ENCODE results near the gene ABCG1. TPM values are rescaled to one million over a fixed set of nuclear protein-coding genes. Genes with fewer than 3 reads are reported as not detected.

ABCG1 gene
- total and polyA plus RNA-seq, 4 donors, result 1.6 to 9.7 (median 5.3) TPM

- TF ChIP-seq FOXA1 (IDR thresholded peaks at IDR 0.05) (no peak), JUND (IDR thresholded peaks at IDR 0.05) (no peak), EGR1 (IDR thresholded peaks at IDR 0.05; ENCODE audit: low read depth in 2 of 2) (no peak), TAF1 (conservative IDR thresholded peaks at IDR 0.05) (no peak), GABPA (IDR thresholded peaks at IDR 0.05 in 1 of 2, conservative IDR thresholded peaks at IDR 0.05 in 1 of 2) (no peak), ATF3 (IDR thresholded peaks at IDR 0.05) (no peak), HNF4A (conservative IDR thresholded peaks at IDR 0.05) (no peak)
- Histone ChIP-seq H3K27me3 (ENCODE audit: control insufficient read depth in 4 of 4, insufficient read depth in 4 of 4, low read length in 3 of 4) (no peaks in the 10 kb centered on the region), H3K4me1 (ENCODE audit: control insufficient read depth in 4 of 4, insufficient read depth in 4 of 4, low read length in 3 of 4) (no peaks in the 10 kb centered on the region), H3K27ac (ENCODE audit: low read depth in 1 of 2, low read length in 2 of 2) (no peak overlapping the region), H3K9me3 (ENCODE audit: control insufficient read depth in 4 of 4, low read length in 3 of 4) (no peaks in the 10 kb centered on the region), H3K4me3 (ENCODE audit: low read depth in 1 of 3, low read length in 3 of 3) (no peak overlapping the region), H3K36me3 (ENCODE audit: control insufficient read depth in 4 of 4, insufficient read depth in 3 of 4, low read depth in 1 of 4, low read length in 3 of 4) (no peaks in the 10 kb centered on the region), H3K9ac (ENCODE audit: low read depth in 1 of 2, low read length in 2 of 2) (no peak overlapping the region)
- WGBS, result 81% methylated on average over 9 of the region's 9 CpGs
- no peak for DNase-seq (ENCODE audit: low spot score)
Observed at GRCh38 chr21:42193131-42193671, 25.7 kb upstream of the ABCG1 start.

GRCh38 chr21:42193721-42194120, 25.2 kb upstream of the ABCG1 start:
- Histone ChIP-seq H3K36me3 (ENCODE audit: control insufficient read depth in 4 of 4, insufficient read depth in 3 of 4, low read depth in 1 of 4, low read length in 3 of 4) (no peaks in the 10 kb centered on the region), H3K9me3 (ENCODE audit: control insufficient read depth in 4 of 4, low read length in 3 of 4) (no peaks in the 10 kb centered on the region), H3K27ac (ENCODE audit: low read depth in 1 of 2, low read length in 2 of 2) (no peak overlapping the region), H3K27me3 (ENCODE audit: control insufficient read depth in 4 of 4, insufficient read depth in 4 of 4, low read length in 3 of 4) (no peaks in the 10 kb centered on the region), H3K4me1 (ENCODE audit: control insufficient read depth in 4 of 4, insufficient read depth in 4 of 4, low read length in 3 of 4) (no peaks in the 10 kb centered on the region), H3K9ac (ENCODE audit: low read depth in 1 of 2, low read length in 2 of 2) (no peak overlapping the region), H3K4me3 (ENCODE audit: low read depth in 1 of 3, low read length in 3 of 3) (no peak overlapping the region)
- TF ChIP-seq FOXA1 (IDR thresholded peaks at IDR 0.05) (no peak), REST (IDR thresholded peaks at IDR 0.05) (no peak), RAD21 (IDR thresholded peaks at IDR 0.05) (no peak), FOXA2 (IDR thresholded peaks at IDR 0.05) (no peak), YY1 (IDR thresholded peaks at IDR 0.05) (no peak), CTCF (IDR thresholded peaks at IDR 0.05; ENCODE audit: low read depth, low read length, missing input control) (no peak), GABPA (IDR thresholded peaks at IDR 0.05 in 1 of 2, conservative IDR thresholded peaks at IDR 0.05 in 1 of 2) (no peak)
- WGBS, result 89% methylated on average over 6 of the region's 6 CpGs
- no peak for DNase-seq (ENCODE audit: low spot score)

GRCh38 chr21:42194863-42195262, 24.1 kb upstream of the ABCG1 start:
- H3K4me1 ChIP-seq (ENCODE audit: control insufficient read depth in 4 of 4, insufficient read depth in 4 of 4, low read length in 3 of 4), result peaks cover 0 to under 1% (median 0%) of the 10 kb centered on the region in 4 donors

More at GRCh38 chr21:42194863-42195262, 24.1 kb upstream of the ABCG1 start:
- no peak overlapping the region for H3K27ac ChIP-seq (ENCODE audit: low read depth in 1 of 2, low read length in 2 of 2)
- TF ChIP-seq EGR1 (IDR thresholded peaks at IDR 0.05; ENCODE audit: low read depth in 2 of 2), result no peak
- TF ChIP-seq ATF3 (IDR thresholded peaks at IDR 0.05), result no peak
- H3K9ac ChIP-seq (ENCODE audit: low read depth in 1 of 2, low read length in 2 of 2), result no peak overlapping the region
- DNase-seq (ENCODE audit: low spot score), result no peak
- H3K9me3 ChIP-seq (ENCODE audit: control insufficient read depth in 4 of 4, low read length in 3 of 4), result no peaks in the 10 kb centered on the region
- H3K4me3 ChIP-seq (ENCODE audit: low read depth in 1 of 3, low read length in 3 of 3), result no peak overlapping the region
- 81% methylated on average over 9 of the region's 9 CpGs for WGBS
- H3K36me3 ChIP-seq (ENCODE audit: control insufficient read depth in 4 of 4, insufficient read depth in 3 of 4, low read depth in 1 of 4, low read length in 3 of 4), result no peaks in the 10 kb centered on the region
- no peaks in the 10 kb centered on the region for H3K27me3 ChIP-seq (ENCODE audit: control insufficient read depth in 4 of 4, insufficient read depth in 4 of 4, low read length in 3 of 4)

Measured in liver (tissue), 9 donors.